ENCODE results near the gene ARHGEF7.

Gene ARHGEF7

GRCh38 chr13:111228262-111229144 is 113.4 kb downstream of the ARHGEF7 start:
- no peak for DNase-seq

- no peak for DNase-seq
These were observed 115.3 kb downstream of the ARHGEF7 start for GRCh38 chr13:111230385-111230930.

GRCh38 chr13:111232191-111232590 is 117.1 kb downstream of the ARHGEF7 start:
- no peak for DNase-seq

- DNase-seq, result no peak
These were observed 118.0 kb downstream of the ARHGEF7 start for GRCh38 chr13:111233080-111233479.

- DNase-seq, result no peak
These were observed 124.9 kb downstream of the ARHGEF7 start for GRCh38 chr13:111239764-111240670.

GRCh38 chr13:111241006-111241755 is 126.1 kb downstream of the ARHGEF7 start:
- no peak for DNase-seq

GRCh38 chr13:111241862-111242261 is 126.8 kb downstream of the ARHGEF7 start:
- DNase-seq, result no peak

- no peak for DNase-seq
These were observed 127.5 kb downstream of the ARHGEF7 start for GRCh38 chr13:111242585-111242984.

- no peak for DNase-seq
These were observed 128.9 kb downstream of the ARHGEF7 start for GRCh38 chr13:111243981-111244380.

GRCh38 chr13:111245576-111246384 is 130.7 kb downstream of the ARHGEF7 start:
- DNase-seq, result no peak

GRCh38 chr13:111247552-111247951 is 132.4 kb downstream of the ARHGEF7 start:
- no peak for DNase-seq

GRCh38 chr13:111248822-111249221 is 133.7 kb downstream of the ARHGEF7 start:
- no peak for DNase-seq

GRCh38 chr13:111249637-111250360 is 134.7 kb downstream of the ARHGEF7 start:
- DNase-seq, result no peak

GRCh38 chr13:111251646-111252445 is 136.7 kb downstream of the ARHGEF7 start:
- no peak for DNase-seq

- DNase-seq, result no peak
These were observed 137.6 kb downstream of the ARHGEF7 start for GRCh38 chr13:111252446-111253364.

- DNase-seq, result no peak
These were observed 138.3 kb downstream of the ARHGEF7 start for GRCh38 chr13:111253365-111253872.

- no peak for DNase-seq
These were observed 140.2 kb downstream of the ARHGEF7 start for GRCh38 chr13:111255228-111255790.

GRCh38 chr13:111256458-111256857 is 141.3 kb downstream of the ARHGEF7 start:
- DNase-seq, result no peak

All from stimulated activated CD8-positive, alpha-beta memory T cell treated with anti-CD3 and anti-CD28 coated beads, Interleukin-4, amount 100 ng/mL, for 48 hours (primary cell).